K562 (cell line): Measurements from ENCODE around the gene MTHFS. TPM values are rescaled to one million over a fixed set of nuclear protein-coding genes. Genes with fewer than 3 reads are reported as not detected.

ENCODE experiments used
- ATF1 ChIP-seq, 2 experiments: fragments of 450-650 bp in 1 of 2; IDR thresholded peaks; 2 replicates each; pipeline ENCODE4 v1.6.1; 2016; ENCODE audit warnings: missing compliant biosample characterization in 1 of 2, missing genetic modification characterization in 1 of 2
- ELF1 ChIP-seq: fragments of 200-800 bp; sonication (Bioruptor generic); IDR thresholded peaks from 2 replicates; pipeline ENCODE4 v1.6.1; 2016; ENCODE audit warnings: missing genetic modification characterization, missing compliant biosample characterization
- NCOA2 ChIP-seq, 2 experiments: fragments of 450-650 bp; IDR thresholded peaks; 2 replicates each; pipeline ENCODE4 v1.6.1; 2018; ENCODE audit warnings: mild to moderate bottlenecking in 2 of 2, moderate library complexity in 1 of 2; ENCODE audit not compliant: partially characterized antibody in 2 of 2
- NFE2 ChIP-seq: IDR thresholded peaks from 2 replicates; pipeline ENCODE4 v1.6.1; 2014; ENCODE audit warnings: antibody characterized with exemption, low read depth
- NFIX ChIP-seq: fragments of 250-450 bp; sonication (Bioruptor Pico); IDR thresholded peaks from 2 replicates; pipeline ENCODE4 v1.4.0; 2020; ENCODE audit warnings: low read depth, mild to moderate bottlenecking, moderate library complexity
- RHOXF2B ChIP-seq: fragments of 250-450 bp; sonication (Bioruptor Pico); conservative IDR thresholded peaks from 2 replicates; pipeline ENCODE4 v1.5.1; 2021
- SLC30A9 ChIP-seq: fragments of 250-450 bp; sonication (Bioruptor Pico); IDR thresholded peaks from 2 replicates; pipeline ENCODE4 v1.8.0; 2022; ENCODE audit warnings: mild to moderate bottlenecking, moderate library complexity
- polyA plus RNA-seq, 8 experiments: library from polyadenylated mRNA; depleted of rRNA in 4 of 8; stranded (reverse) in 5 of 8; unstranded in 3 of 8; fragments of >200 nt; fragmentation: Nextera tagmentation in 2 of 8; fragmentation: Illumina TruSeq in 1 of 8; extraction: Ambion mirVana in 2 of 8; extraction: Trizol in 1 of 8; gene quantifications; 2 replicates each; pipeline versions ENCODE4 v1.2.1 to v1.2.3, GENCODE V29; 2011 to 2014; ENCODE audit warnings: inconsistent platforms in 1 of 8, missing spikeins in 1 of 8
- total RNA-seq, 7 experiments: library from RNA; depleted of rRNA in 6 of 7; stranded (reverse); fragments of >200 nt in 6 of 7; fragmentation: Illumina TruSeq in 2 of 7; extraction: Trizol in 2 of 7; gene quantifications; 2 replicates each; pipeline versions ENCODE4 v1.2.1 to v1.2.3, GENCODE V29; 2011 to 2021; ENCODE audit warnings: low replicate concordance in 1 of 7
- TF ChIP-seq, protein P1 (sequence below): fragments of 450-650 bp; IDR thresholded peaks from 2 replicates; pipeline ENCODE4 v1.6.1; 2016; ENCODE audit warnings: low read depth
- TF ChIP-seq, protein P2 (sequence below), 2 experiments: IDR thresholded peaks in 1 of 2; conservative IDR thresholded peaks in 1 of 2; 2 replicates each; pipeline ENCODE4 v1.6.1; 2016; ENCODE audit warnings: low read depth in 2 of 2, mild to moderate bottlenecking in 1 of 2, missing compliant biosample characterization in 1 of 2, missing genetic modification characterization in 1 of 2, moderate library complexity in 1 of 2

MTHFS gene
- total and polyA plus RNA-seq, 9 of the 15 experiments (the other 6 are each of a cell fraction or from before 2014, with no cell fraction given): 17.8 to 79.3 (median 41.7) TPM

DNA sequence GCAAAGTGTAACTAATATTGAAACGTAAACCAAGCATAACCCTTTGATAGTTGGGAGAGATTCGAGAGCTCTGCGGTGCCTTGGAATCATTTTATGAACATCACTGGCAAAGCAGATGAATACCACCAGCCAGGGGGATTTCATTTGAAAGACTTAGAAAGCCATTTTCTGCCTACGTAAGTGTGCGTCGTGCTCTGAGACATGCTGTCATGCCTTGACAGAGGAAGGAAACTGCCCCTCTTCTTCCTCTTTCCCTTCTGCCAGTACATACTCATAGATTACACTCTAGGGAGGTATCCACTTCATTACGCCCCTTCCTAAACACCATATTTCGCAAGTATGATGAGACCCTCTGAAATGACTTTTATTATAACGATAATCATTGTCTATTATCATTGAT, 3.3 kb upstream of the MTHFS start (continued):
- TF ChIP-seq, protein P1, sequence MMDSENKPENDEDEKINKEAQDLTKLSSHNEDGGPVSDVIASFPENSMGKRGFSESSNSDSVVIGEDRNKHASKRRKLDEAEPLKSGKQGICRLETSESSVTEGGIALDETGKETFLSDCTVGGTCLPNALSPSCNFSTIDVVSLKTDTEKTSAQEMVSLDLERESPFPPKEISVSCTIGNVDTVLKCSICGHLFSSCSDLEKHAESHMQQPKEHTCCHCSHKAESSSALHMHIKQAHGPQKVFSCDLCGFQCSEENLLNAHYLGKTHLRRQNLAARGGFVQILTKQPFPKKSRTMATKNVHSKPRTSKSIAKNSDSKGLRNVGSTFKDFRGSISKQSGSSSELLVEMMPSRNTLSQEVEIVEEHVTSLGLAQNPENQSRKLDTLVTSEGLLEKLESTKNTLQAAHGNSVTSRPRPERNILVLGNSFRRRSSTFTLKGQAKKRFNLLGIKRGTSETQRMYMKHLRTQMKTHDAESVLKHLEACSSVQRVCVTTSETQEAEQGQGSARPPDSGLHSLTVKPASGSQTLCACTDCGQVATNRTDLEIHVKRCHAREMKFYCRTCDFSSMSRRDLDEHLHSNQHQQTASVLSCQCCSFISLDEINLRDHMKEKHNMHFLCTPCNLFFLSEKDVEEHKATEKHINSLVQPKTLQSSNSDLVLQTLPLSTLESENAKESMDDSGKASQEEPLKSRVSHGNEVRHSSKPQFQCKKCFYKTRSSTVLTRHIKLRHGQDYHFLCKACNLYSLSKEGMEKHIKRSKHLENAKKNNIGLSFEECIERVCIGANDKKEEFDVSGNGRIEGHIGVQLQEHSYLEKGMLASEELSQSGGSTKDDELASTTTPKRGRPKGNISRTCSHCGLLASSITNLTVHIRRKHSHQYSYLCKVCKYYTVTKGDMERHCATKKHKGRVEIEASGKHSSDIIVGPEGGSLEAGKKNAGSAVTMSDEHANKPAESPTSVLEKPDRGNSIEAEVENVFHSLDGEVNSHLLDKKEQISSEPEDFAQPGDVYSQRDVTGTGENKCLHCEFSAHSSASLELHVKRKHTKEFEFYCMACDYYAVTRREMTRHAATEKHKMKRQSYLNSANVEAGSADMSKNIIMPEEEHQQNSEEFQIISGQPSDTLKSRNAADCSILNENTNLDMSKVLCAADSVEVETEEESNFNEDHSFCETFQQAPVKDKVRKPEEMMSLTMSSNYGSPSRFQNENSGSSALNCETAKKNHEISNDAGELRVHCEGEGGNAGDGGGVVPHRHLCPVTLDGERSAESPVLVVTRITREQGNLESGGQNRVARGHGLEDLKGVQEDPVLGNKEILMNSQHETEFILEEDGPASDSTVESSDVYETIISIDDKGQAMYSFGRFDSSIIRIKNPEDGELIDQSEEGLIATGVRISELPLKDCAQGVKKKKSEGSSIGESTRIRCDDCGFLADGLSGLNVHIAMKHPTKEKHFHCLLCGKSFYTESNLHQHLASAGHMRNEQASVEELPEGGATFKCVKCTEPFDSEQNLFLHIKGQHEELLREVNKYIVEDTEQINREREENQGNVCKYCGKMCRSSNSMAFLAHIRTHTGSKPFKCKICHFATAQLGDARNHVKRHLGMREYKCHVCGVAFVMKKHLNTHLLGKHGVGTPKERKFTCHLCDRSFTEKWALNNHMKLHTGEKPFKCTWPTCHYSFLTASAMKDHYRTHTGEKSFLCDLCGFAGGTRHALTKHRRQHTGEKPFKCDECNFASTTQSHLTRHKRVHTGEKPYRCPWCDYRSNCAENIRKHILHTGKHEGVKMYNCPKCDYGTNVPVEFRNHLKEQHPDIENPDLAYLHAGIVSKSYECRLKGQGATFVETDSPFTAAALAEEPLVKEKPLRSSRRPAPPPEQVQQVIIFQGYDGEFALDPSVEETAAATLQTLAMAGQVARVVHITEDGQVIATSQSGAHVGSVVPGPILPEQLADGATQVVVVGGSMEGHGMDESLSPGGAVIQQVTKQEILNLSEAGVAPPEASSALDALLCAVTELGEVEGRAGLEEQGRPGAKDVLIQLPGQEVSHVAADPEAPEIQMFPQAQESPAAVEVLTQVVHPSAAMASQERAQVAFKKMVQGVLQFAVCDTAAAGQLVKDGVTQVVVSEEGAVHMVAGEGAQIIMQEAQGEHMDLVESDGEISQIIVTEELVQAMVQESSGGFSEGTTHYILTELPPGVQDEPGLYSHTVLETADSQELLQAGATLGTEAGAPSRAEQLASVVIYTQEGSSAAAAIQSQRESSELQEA: no peak
- TF ChIP-seq, protein P2, sequence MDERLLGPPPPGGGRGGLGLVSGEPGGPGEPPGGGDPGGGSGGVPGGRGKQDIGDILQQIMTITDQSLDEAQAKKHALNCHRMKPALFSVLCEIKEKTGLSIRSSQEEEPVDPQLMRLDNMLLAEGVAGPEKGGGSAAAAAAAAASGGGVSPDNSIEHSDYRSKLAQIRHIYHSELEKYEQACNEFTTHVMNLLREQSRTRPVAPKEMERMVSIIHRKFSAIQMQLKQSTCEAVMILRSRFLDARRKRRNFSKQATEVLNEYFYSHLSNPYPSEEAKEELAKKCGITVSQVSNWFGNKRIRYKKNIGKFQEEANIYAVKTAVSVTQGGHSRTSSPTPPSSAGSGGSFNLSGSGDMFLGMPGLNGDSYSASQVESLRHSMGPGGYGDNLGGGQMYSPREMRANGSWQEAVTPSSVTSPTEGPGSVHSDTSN (CRISPR knock-in tag; IDR thresholded peaks at IDR 0.05; ENCODE audit: low read depth): no peak
- TF ChIP-seq, protein P2 (tag; conservative IDR thresholded peaks at IDR 0.05; ENCODE audit: low read depth): no peak
- no peak for TF ChIP-seq RHOXF2B (CRISPR knock-in tag)
- TF ChIP-seq SLC30A9 (CRISPR knock-in tag): no peak
- no peak for TF ChIP-seq NFIX (CRISPR knock-in tag)
- no peak for TF ChIP-seq ELF1 (tag)
- no peak for TF ChIP-seq NFE2
- no peak for TF ChIP-seq NCOA2 (IDR thresholded peaks at IDR 0.05; ENCODE audit: partially characterized antibody in 2 of 2)
- TF ChIP-seq ATF1 (CRISPR knock-in tag; IDR thresholded peaks at IDR 0.05): no peak
- TF ChIP-seq ATF1 (tag; IDR thresholded peaks at IDR 0.05): no peak
